D341Med (cell line): ENCODE data around the gene ANAPC2.
"Not testable (repeated sequence)": the region's sequence is repeated elsewhere in the genome, so short reads cannot be mapped to it uniquely, and the experiment has no call there.

Source experiments
- DNase-seq: peaks from one replicate; pipeline ENCODE4 v3.0.0; 2012; ENCODE audit warnings: low spot score

The ANAPC2 gene

DNA sequence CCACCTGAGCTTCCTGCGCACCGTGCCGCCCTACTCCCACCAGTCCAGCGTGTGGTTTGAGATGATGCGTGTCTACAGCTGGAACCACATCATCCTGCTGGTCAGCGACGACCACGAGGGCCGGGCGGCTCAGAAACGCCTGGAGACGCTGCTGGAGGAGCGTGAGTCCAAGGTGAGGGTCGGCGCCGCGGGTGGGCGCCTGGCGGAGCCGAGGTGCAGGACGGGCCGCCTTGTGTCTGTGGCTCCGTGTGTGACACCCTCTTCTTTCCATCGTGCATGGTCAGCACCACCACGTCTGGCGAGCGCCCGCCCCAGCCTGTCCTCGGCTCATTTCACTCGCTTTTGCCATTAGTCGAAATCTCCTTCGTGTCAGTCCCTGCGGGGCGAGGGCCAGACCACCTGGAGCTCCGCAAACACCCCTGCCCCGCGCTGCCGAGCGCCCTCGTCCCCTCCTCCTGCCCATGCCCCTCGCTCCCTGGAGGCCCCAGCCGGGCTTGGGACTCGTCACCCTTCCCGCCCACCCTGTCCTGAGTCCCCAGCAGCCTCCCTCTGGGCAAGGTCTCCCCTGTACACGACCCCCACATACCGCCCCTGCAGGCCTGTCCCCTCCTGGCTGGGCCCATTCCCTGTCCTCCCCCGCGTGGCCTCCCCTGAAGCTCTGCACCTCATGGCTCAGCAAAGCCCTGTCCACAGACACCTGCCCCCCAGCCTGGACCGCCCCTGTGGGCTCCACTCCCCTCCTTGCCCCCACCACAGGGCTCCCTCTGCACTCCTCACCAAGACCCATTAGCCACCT lies 42.4 kb downstream of the ANAPC2 start:
- DNase-seq = peak; percentile 18

- DNase-seq = no peak
Measured at GRCh38 chr9:137143459-137143858, 44.9 kb downstream of the ANAPC2 start.

- peak; percentile 11 for DNase-seq
Measured at GRCh38 chr9:137141976-137142936, 46.1 kb downstream of the ANAPC2 start.

- peak; percentile 16 for DNase-seq
Measured at GRCh38 chr9:137141050-137141810, 47.1 kb downstream of the ANAPC2 start.

- peak; percentile 17 for DNase-seq
Measured at GRCh38 chr9:137140151-137141012, 48.0 kb downstream of the ANAPC2 start.

- DNase-seq = peak; percentile 27
Measured at GRCh38 chr9:137139468-137140150, 48.8 kb downstream of the ANAPC2 start.

DNA sequence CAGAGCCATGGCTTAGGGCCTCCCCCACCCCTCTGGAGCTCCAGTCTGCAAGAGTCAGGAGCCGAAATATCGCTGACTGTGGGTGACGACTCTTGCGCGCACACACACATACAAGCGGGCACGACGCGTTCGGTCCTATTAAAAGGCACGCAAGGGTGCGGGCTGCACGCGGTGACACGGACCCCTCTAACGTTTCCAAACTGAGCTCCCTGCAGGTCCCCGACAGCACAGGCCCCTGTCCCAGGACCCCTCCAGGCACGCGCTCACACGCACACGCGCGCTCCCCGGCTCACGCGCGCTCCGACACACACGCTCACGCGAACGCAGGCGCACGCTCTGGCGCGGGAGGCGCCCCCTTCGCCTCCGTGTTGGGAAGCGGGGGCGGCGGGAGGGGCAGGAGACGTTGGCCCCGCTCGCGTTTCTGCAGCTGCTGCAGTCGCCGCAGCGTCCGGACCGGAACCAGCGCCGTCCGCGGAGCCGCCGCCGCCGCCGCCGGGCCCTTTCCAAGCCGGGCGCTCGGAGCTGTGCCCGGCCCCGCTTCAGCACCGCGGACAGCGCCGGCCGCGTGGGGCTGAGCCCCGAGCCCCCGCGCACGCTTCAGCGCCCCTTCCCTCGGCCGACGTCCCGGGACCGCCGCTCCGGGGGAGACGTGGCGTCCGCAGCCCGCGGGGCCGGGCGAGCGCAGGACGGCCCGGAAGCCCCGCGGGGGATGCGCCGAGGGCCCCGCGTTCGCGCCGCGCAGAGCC lies 49.5 kb downstream of the ANAPC2 start, which contains the start of gene GRIN1:
TSS of gene GRIN1 (plus strand) at position 433 of the 746 bp plus-strand sequence. CDS start 333 bp downstream, outside the sequence.
- peak; percentile 58 for DNase-seq

DNA sequence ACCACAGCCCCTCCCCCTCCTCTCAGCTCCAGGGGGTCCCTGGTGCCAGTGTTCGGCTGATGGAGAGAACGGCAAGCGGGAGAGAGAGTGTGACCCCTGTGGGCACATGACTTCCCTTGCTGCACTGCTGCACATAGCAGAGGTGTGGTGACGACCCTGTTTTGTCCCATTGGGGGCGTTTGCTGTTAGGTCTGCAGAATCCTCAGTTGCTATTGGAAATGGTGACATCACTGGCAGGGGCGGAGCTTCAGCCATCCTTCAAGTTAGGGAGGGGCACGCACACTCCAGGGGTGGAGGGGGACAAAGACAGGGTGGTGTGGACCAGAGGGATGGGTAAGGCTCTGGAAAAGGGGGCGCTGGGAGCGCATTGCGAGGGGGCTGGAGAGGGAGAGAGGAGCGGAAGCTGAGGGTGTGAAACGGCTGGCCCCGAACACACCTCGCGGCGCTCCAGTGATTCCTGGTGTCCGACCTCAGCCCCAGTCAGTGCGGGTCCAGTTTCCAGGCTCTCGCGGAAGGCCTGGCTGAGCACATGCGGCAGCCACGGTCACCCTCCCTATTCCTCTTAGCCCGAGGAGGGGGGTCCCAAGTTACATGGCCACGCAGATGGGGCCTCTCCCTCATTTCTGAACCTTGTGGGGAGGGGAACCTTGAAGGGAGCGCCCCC lies 50.2 kb downstream of the ANAPC2 start:
- DNase-seq = peak; percentile 64

- peak; percentile 43 for DNase-seq
Measured at GRCh38 chr9:137136881-137137607, 51.3 kb downstream of the ANAPC2 start.

DNA sequence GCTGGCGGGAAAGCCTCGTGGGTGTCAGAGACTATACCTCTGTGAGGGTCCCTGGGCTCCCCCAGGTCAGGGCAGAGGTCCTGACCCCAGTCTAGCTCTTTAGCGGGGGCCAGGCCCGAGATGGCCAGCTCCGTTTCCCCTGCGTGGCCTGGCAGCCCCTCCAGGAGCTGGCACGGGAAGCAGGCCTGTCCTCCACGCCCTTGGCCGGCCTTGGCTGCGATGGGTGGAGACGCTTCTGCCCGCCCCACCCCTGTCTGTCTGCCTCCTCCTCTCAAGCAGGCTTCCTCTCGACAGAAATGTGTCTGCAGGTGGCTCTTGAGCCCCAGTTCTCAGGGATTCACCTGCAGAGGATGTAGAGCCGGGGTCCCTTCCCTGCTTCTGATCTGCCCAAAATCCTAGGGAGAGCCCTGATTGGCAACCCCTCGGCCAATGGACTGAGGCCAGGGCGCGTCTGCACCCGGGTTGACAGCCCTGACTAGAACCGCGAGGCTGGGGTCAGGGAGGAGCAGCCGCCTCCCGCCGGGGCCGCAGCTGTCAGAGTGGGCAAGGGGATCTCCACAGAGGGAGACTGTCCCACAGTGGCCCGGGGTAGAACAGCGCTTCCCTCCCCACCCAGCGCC lies 52.0 kb downstream of the ANAPC2 start:
- DNase-seq = peak; percentile 37

- not testable (repeated sequence) for DNase-seq
Measured at GRCh38 chr9:137135154-137135553, 53.2 kb downstream of the ANAPC2 start.

- DNase-seq = no peak
Measured at GRCh38 chr9:137134191-137134590, 54.2 kb downstream of the ANAPC2 start.

DNA sequence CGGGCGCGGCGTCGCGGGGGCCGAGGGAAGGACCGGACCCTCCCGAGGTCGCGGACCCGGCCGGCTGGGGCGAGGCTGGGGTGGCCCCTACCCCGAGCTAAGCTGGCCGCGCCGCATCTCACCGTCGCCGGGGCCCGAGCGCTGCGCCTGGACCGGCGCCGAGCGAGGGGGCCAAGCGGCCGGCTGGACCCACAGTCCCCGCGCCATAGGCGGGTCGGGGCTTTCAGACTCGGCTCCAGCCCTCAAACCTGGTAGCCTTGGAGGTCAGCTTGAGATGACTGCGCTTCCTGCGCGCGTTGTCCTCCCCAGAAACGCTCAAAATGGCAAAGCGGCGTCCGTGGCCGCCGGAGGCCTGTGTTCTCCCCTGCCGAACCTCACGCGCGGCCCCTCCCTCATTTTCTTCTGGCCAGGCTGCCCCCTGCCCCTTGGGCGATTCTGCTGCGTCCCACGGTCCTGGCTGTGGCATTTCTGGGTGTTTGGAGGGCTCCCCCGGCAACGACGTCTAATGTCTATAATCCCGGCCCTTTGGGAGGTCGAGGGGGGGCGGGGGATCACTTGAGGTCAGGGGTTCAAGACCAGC lies 58.1 kb downstream of the ANAPC2 start:
- DNase-seq = no peak

DNA sequence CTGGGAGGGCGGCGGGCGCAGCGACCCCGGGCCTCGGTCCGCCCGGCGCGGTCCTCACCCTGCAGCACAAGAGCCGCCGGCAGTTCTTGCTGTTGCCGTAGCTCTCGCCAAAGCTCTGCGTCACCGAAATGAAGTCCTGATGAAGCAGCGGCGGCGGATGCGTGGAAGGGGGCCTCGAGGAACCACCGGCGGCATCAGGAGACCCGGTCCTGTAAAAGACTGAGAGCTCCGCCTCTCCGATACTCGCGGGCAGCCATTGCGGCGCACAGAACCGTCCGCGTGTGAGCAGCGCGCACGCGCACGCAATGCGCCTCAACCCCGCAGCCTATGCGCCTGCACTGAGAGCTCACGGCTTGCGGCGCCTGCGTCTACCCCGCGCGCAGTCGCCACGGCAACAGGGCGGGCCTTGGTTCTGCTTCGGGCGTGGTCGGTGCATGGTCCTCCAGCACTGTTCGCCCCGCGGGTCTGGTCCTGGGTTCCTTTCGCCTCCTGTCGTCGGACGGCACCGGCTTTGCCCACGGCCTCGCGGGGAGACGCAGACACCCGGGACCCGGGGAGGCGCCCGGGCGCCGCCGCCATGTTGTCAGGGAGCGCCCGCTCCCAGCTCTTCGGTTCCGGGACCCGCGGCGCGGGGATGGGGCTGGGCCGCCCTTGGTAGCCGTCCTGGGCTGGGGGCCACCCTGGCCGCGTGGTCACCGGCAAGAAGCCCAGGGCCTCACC lies 58.7 kb downstream of the ANAPC2 start:
- DNase-seq = peak; percentile 96

GRCh38 chr9:137128862-137129455 lies 59.4 kb downstream of the ANAPC2 start:
- no peak for DNase-seq

DNA sequence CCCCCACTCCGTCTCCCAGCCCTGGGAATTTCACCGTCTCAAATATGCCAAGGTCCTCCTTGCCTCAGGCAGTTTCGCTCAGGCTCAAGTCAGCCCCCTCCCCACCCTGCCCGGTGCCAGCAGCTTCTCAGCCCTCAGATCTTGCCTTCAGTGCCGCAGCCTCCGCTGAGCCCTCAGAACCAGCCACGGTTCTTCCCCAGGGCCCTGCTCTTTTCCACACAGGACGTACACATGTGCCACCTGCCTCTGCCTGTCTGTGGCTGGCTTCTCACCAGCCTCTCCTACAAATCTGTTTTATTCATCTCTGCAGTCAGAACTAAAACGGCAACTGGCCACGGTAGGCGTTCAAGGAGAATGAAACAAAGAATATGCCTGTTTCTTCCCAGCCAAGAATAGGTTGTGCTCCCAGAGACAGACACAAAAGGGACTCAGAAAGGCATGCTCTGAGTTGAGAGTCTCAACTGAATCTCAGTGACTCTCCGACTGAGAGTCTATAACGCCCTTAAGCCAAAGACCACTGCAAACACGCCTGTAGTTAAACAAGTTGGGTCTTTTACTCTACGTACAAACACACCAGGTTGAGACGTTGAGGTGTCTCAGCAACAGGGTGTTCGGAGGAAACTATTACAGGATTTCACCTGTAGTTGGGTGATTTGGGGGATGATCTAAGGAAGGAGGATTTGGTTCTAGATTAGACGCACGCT lies 60.0 kb downstream of the ANAPC2 start:
- DNase-seq = peak; percentile 13
